ENCODE data around the gene SNX11. TPM values are rescaled to one million over a fixed set of nuclear protein-coding genes. Genes with fewer than 3 reads are reported as not detected.

Gene SNX11
- total RNA-seq, 1 donor: 12.5 TPM

- H3K4me3 ChIP-seq (ENCODE audit: low read length): no peak overlapping the region
- H3K27me3 ChIP-seq (ENCODE audit: insufficient read depth, low read length): no peaks in the 10 kb centered on the region
- H3K9me3 ChIP-seq (ENCODE audit: low read depth, low read length): no peaks in the 10 kb centered on the region
- peaks cover 18% of the 10 kb centered on the region for H3K4me1 ChIP-seq (ENCODE audit: insufficient read depth, low read length)
Measured at GRCh38 chr17:48139944-48140343, 32.4 kb downstream of the SNX11 start.

GRCh38 chr17:48143629-48144028, 36.1 kb downstream of the SNX11 start:
- H3K4me3 ChIP-seq (ENCODE audit: low read length): no peak overlapping the region
- H3K9me3 ChIP-seq (ENCODE audit: low read depth, low read length): no peaks in the 10 kb centered on the region
- no peaks in the 10 kb centered on the region for H3K27me3 ChIP-seq (ENCODE audit: insufficient read depth, low read length)
- peaks cover 18% of the 10 kb centered on the region for H3K4me1 ChIP-seq (ENCODE audit: insufficient read depth, low read length)

GRCh38 chr17:48144231-48144630, 36.7 kb downstream of the SNX11 start:
- Histone ChIP-seq H3K4me3 (ENCODE audit: low read length) (no peak overlapping the region), H3K27me3 (ENCODE audit: insufficient read depth, low read length) (peaks cover 3% of the 10 kb centered on the region), H3K4me1 (ENCODE audit: insufficient read depth, low read length) (peaks cover 18% of the 10 kb centered on the region), H3K9me3 (ENCODE audit: low read depth, low read length) (no peaks in the 10 kb centered on the region)

- H3K27me3 ChIP-seq (ENCODE audit: insufficient read depth, low read length): peaks cover 3% of the 10 kb centered on the region
- no peaks in the 10 kb centered on the region for H3K9me3 ChIP-seq (ENCODE audit: low read depth, low read length)
- H3K4me1 ChIP-seq (ENCODE audit: insufficient read depth, low read length): peaks cover 8% of the 10 kb centered on the region
- no peak overlapping the region for H3K4me3 ChIP-seq (ENCODE audit: low read length)
Measured at GRCh38 chr17:48144976-48145798, 37.6 kb downstream of the SNX11 start.

- H3K27me3 ChIP-seq (ENCODE audit: insufficient read depth, low read length): peaks cover 3% of the 10 kb centered on the region
- no peaks in the 10 kb centered on the region for H3K4me1 ChIP-seq (ENCODE audit: insufficient read depth, low read length)
- H3K9me3 ChIP-seq (ENCODE audit: low read depth, low read length): no peaks in the 10 kb centered on the region
- H3K4me3 ChIP-seq (ENCODE audit: low read length): no peak overlapping the region
Measured at GRCh38 chr17:48148029-48148770, 40.6 kb downstream of the SNX11 start.

- Histone ChIP-seq H3K27me3 (ENCODE audit: insufficient read depth, low read length) (peaks cover 3% of the 10 kb centered on the region), H3K9me3 (ENCODE audit: low read depth, low read length) (no peaks in the 10 kb centered on the region), H3K4me1 (ENCODE audit: insufficient read depth, low read length) (no peaks in the 10 kb centered on the region), H3K4me3 (ENCODE audit: low read length) (no peak overlapping the region)
Measured at GRCh38 chr17:48148854-48149786, 41.6 kb downstream of the SNX11 start.

GRCh38 chr17:48149787-48150463, 42.4 kb downstream of the SNX11 start:
- Histone ChIP-seq H3K9me3 (ENCODE audit: low read depth, low read length) (no peaks in the 10 kb centered on the region), H3K4me3 (ENCODE audit: low read length) (no peak overlapping the region)

GRCh38 chr17:48150597-48151001, 43.0 kb downstream of the SNX11 start:
- Histone ChIP-seq H3K4me1 (ENCODE audit: insufficient read depth, low read length) (no peaks in the 10 kb centered on the region), H3K27me3 (ENCODE audit: insufficient read depth, low read length) (peaks cover 3% of the 10 kb centered on the region), H3K4me3 (ENCODE audit: low read length) (no peak overlapping the region), H3K9me3 (ENCODE audit: low read depth, low read length) (no peaks in the 10 kb centered on the region)

More at GRCh38 chr17:48149787-48150463, 42.4 kb downstream of the SNX11 start:
- H3K4me1 ChIP-seq (ENCODE audit: insufficient read depth, low read length): no peaks in the 10 kb centered on the region
- peaks cover 3% of the 10 kb centered on the region for H3K27me3 ChIP-seq (ENCODE audit: insufficient read depth, low read length)

GRCh38 chr17:48151220-48151619, 43.7 kb downstream of the SNX11 start:
- Histone ChIP-seq H3K4me1 (ENCODE audit: insufficient read depth, low read length) (no peaks in the 10 kb centered on the region), H3K4me3 (ENCODE audit: low read length) (no peak overlapping the region), H3K27me3 (ENCODE audit: insufficient read depth, low read length) (peaks cover 3% of the 10 kb centered on the region), H3K9me3 (ENCODE audit: low read depth, low read length) (no peaks in the 10 kb centered on the region)

- Histone ChIP-seq H3K9me3 (ENCODE audit: low read depth, low read length) (no peaks in the 10 kb centered on the region), H3K4me3 (ENCODE audit: low read length) (no peak overlapping the region), H3K4me1 (ENCODE audit: insufficient read depth, low read length) (no peaks in the 10 kb centered on the region), H3K27me3 (ENCODE audit: insufficient read depth, low read length) (peaks cover 3% of the 10 kb centered on the region)
Measured at GRCh38 chr17:48152289-48152688, 44.7 kb downstream of the SNX11 start.

- H3K27me3 ChIP-seq (ENCODE audit: insufficient read depth, low read length): peaks cover 2% of the 10 kb centered on the region
- no peaks in the 10 kb centered on the region for H3K4me1 ChIP-seq (ENCODE audit: insufficient read depth, low read length)
- no peak overlapping the region for H3K4me3 ChIP-seq (ENCODE audit: low read length)
- H3K9me3 ChIP-seq (ENCODE audit: low read depth, low read length): no peaks in the 10 kb centered on the region
Measured at GRCh38 chr17:48153691-48154358, 46.3 kb downstream of the SNX11 start.

GRCh38 chr17:48155889-48156611, 48.5 kb downstream of the SNX11 start:
- Histone ChIP-seq H3K4me1 (ENCODE audit: insufficient read depth, low read length) (no peaks in the 10 kb centered on the region), H3K4me3 (ENCODE audit: low read length) (no peak overlapping the region), H3K9me3 (ENCODE audit: low read depth, low read length) (no peaks in the 10 kb centered on the region), H3K27me3 (ENCODE audit: insufficient read depth, low read length) (no peaks in the 10 kb centered on the region)

GRCh38 chr17:48159232-48159631, 51.7 kb downstream of the SNX11 start:
- no peak overlapping the region for H3K4me3 ChIP-seq (ENCODE audit: low read length)
- no peaks in the 10 kb centered on the region for H3K27me3 ChIP-seq (ENCODE audit: insufficient read depth, low read length)
- H3K4me1 ChIP-seq (ENCODE audit: insufficient read depth, low read length): no peaks in the 10 kb centered on the region
- no peaks in the 10 kb centered on the region for H3K9me3 ChIP-seq (ENCODE audit: low read depth, low read length)

Data from mononuclear cell (primary cell).